ENCODE data around the gene AUTS2. TPM values are rescaled to one million over a fixed set of nuclear protein-coding genes. Genes with fewer than 3 reads are reported as not detected.

AUTS2 gene
- total RNA-seq, 1 donor from 2014 or later: 7.7 TPM

GRCh38 chr7:69813637-69814240 lies 215.5 kb downstream of the AUTS2 start:
- intact Hi-C loops (cut with micrococcal nuclease): no loop called here

GRCh38 chr7:69814421-69814962 lies 216.2 kb downstream of the AUTS2 start:
- intact Hi-C loops (cut with micrococcal nuclease): no loop called here

GRCh38 chr7:69816501-69816900 lies 218.2 kb downstream of the AUTS2 start:
- intact Hi-C loops (cut with micrococcal nuclease): no loop called here

- intact Hi-C loops (cut with micrococcal nuclease): no loop called here
These were observed 218.8 kb downstream of the AUTS2 start for GRCh38 chr7:69817121-69817520.

GRCh38 chr7:69817841-69818635 lies 219.8 kb downstream of the AUTS2 start:
- intact Hi-C loops (cut with micrococcal nuclease): no loop called here

GRCh38 chr7:69818636-69819332 lies 220.5 kb downstream of the AUTS2 start:
- intact Hi-C loops (cut with micrococcal nuclease): no loop called here

GRCh38 chr7:69819333-69819705 lies 221.0 kb downstream of the AUTS2 start:
- intact Hi-C loops (cut with micrococcal nuclease): no loop called here

- intact Hi-C loops (cut with micrococcal nuclease): no loop called here
These were observed 222.4 kb downstream of the AUTS2 start for GRCh38 chr7:69820479-69821192.

GRCh38 chr7:69822386-69822785 lies 224.1 kb downstream of the AUTS2 start:
- intact Hi-C loops (cut with micrococcal nuclease): no loop called here

GRCh38 chr7:69823151-69823744 lies 225.0 kb downstream of the AUTS2 start:
- intact Hi-C loops (cut with micrococcal nuclease): no loop called here

GRCh38 chr7:69825113-69825972 lies 227.1 kb downstream of the AUTS2 start:
- intact Hi-C loops (cut with micrococcal nuclease): no loop called here

GRCh38 chr7:69826283-69826682 lies 228.0 kb downstream of the AUTS2 start:
- intact Hi-C loops (cut with micrococcal nuclease): no loop called here

- intact Hi-C loops (cut with micrococcal nuclease): no loop called here
These were observed 228.9 kb downstream of the AUTS2 start for GRCh38 chr7:69827140-69827539.

- intact Hi-C loops (cut with micrococcal nuclease): no loop called here
These were observed 229.3 kb downstream of the AUTS2 start for GRCh38 chr7:69827558-69827957.

- intact Hi-C loops (cut with micrococcal nuclease): no loop called here
These were observed 234.1 kb downstream of the AUTS2 start for GRCh38 chr7:69832356-69832755.

- intact Hi-C loops (cut with micrococcal nuclease): no loop called here
These were observed 235.7 kb downstream of the AUTS2 start for GRCh38 chr7:69833964-69834363.

- intact Hi-C loops (cut with micrococcal nuclease): no loop called here
These were observed 238.4 kb downstream of the AUTS2 start for GRCh38 chr7:69836702-69837101.

GRCh38 chr7:69837387-69838068 lies 239.3 kb downstream of the AUTS2 start:
- intact Hi-C loops (cut with micrococcal nuclease): no loop called here

- intact Hi-C loops (cut with micrococcal nuclease): loop anchor here (10.0 kb wide), 1 partner anchor 65 kb away; no protein-coding TSS in a partner anchor
These were observed 241.5 kb downstream of the AUTS2 start for GRCh38 chr7:69839782-69840181.
